Keratinocyte (primary cell): ENCODE data around the gene KLF3. TPM values are rescaled to one million over a fixed set of nuclear protein-coding genes. Genes with fewer than 3 reads are reported as not detected.
A peak's percentile ranks its signal among the peaks of the same experiment; 100 is the strongest.

Experiments used
- DNase-seq: peaks from one replicate; pipeline ENCODE4 v3.0.0-alpha.2; 2011; ENCODE audit warnings: low read depth, missing footprints, low spot score
- FAIRE-seq: peaks from 2 replicates; lab custom pipeline; 2011; peaks lifted over from hg19 to GRCh38; lab: Jason Lieb, UNC
- H2AFZ ChIP-seq: 2 replicates; pipeline ENCODE4 v1.6.0; 2012; ENCODE audit warnings: low read length, control low read depth, inconsistent platforms; ENCODE audit not compliant: control insufficient read depth
- H3K27ac ChIP-seq: 2 replicates; pipeline ENCODE4 v1.5.1; 2011; ENCODE audit warnings: low read length; ENCODE audit not compliant: control insufficient read depth, insufficient read depth
- H3K27me3 ChIP-seq: 3 replicates; pipeline ENCODE4 v1.6.0; 2011; ENCODE audit warnings: low read length; ENCODE audit not compliant: control insufficient read depth, insufficient read depth; ENCODE audit errors: extremely low read depth
- H3K36me3 ChIP-seq, 2 experiments: 2 replicates in 1 of 2; 3 replicates in 1 of 2; pipeline ENCODE4 v1.5.1; 2011; ENCODE audit warnings: low read length in 2 of 2, mild to moderate bottlenecking in 1 of 2; ENCODE audit not compliant: control insufficient read depth in 2 of 2, insufficient read depth in 2 of 2; ENCODE audit errors: extremely low read depth in 1 of 2
- H3K4me1 ChIP-seq: 3 replicates; pipeline ENCODE4 v1.5.1; 2011; ENCODE audit warnings: low read length; ENCODE audit not compliant: control insufficient read depth, insufficient read depth; ENCODE audit errors: extremely low read depth
- H3K4me2 ChIP-seq: 3 replicates; pipeline ENCODE4 v1.6.0; 2011; ENCODE audit warnings: low read depth, low read length; ENCODE audit not compliant: control insufficient read depth, insufficient read depth; ENCODE audit errors: extremely low read depth
- H3K4me3 ChIP-seq, 3 experiments: fragments of 200-600 bp in 1 of 3; sonication (generic) in 1 of 3; 2 replicates in 2 of 3; 3 replicates in 1 of 3; pipeline ENCODE4 v1.5.1; 2011 to 2016; ENCODE audit warnings: low read length in 3 of 3, mild to moderate bottlenecking in 3 of 3, control low read depth in 2 of 3, inconsistent platforms in 1 of 3, low read depth in 1 of 3, mixed read lengths in 1 of 3, mixed run types in 1 of 3, moderate library complexity in 1 of 3; ENCODE audit not compliant: control insufficient read depth in 2 of 3, insufficient read depth in 2 of 3; ENCODE audit errors: extremely low read depth in 1 of 3
- H3K79me2 ChIP-seq: 2 replicates; pipeline ENCODE4 v1.6.0; 2012; ENCODE audit warnings: low read length; ENCODE audit not compliant: control insufficient read depth, insufficient read depth
- H3K9ac ChIP-seq: 3 replicates; pipeline ENCODE4 v1.6.0; 2011; ENCODE audit warnings: low read length; ENCODE audit not compliant: control insufficient read depth, insufficient read depth; ENCODE audit errors: extremely low read depth
- H3K9me1 ChIP-seq: 3 replicates; pipeline ENCODE4 v1.6.0; 2011; ENCODE audit warnings: low read length; ENCODE audit not compliant: control insufficient read depth, insufficient read depth; ENCODE audit errors: extremely low read depth
- H3K9me3 ChIP-seq: 2 replicates; pipeline ENCODE4 v1.5.1; 2012; ENCODE audit warnings: low read depth, low read length; ENCODE audit not compliant: control insufficient read depth
- H4K20me1 ChIP-seq: 3 replicates; pipeline ENCODE4 v1.6.0; 2011; ENCODE audit warnings: low read length; ENCODE audit not compliant: control insufficient read depth, insufficient read depth; ENCODE audit errors: extremely low read depth
- CTCF ChIP-seq, 3 experiments: IDR thresholded peaks in 1 of 3; conservative IDR thresholded peaks in 1 of 3; optimal IDR thresholded peaks in 1 of 3; 2 replicates in 2 of 3; 3 replicates in 1 of 3; pipeline versions ENCODE3 to v1.5.1; 2011; ENCODE audit warnings: low read length in 3 of 3, mild to moderate bottlenecking in 3 of 3, moderate library complexity in 2 of 3, control low read depth in 1 of 3, inconsistent platforms in 1 of 3; ENCODE audit not compliant: insufficient read depth in 2 of 3; ENCODE audit errors: extremely low read depth in 1 of 3
- EZH2 ChIP-seq: IDR thresholded peaks from one replicate; pipeline ENCODE4 v1.6.1; 2012; ENCODE audit warnings: inconsistent platforms, mild to moderate bottlenecking, low read length, moderate library complexity
- dilution Hi-C: fragments of 300-500 bp; cut with MboI; formaldehyde crosslinking; loops from one replicate; pipeline ENCODE4 v1.7.0; 2020; ENCODE audit warnings: low sequenced_read_pairs; ENCODE audit not compliant: extremely low pct_ligation_motif_present
- polyA plus RNA-seq, 5 experiments: library from polyadenylated mRNA; depleted of rRNA in 3 of 5; stranded (reverse) in 3 of 5; stranded (forward) in 1 of 5; unstranded in 1 of 5; fragments of >200 nt; gene quantifications; 1 replicate in 1 of 5; 2 replicates in 3 of 5; 3 replicates in 1 of 5; pipeline versions ENCODE4 v1.2.1 to v1.2.3, GENCODE V29; 2011 to 2012; ENCODE audit warnings: missing spikeins in 2 of 5, low read depth in 1 of 5, low replicate concordance in 1 of 5

The KLF3 gene
- polyA plus RNA-seq, 1 donor (not counting 4 experiments of a cell fraction or from before 2014, with no cell fraction given): 39.9 TPM

DNA sequence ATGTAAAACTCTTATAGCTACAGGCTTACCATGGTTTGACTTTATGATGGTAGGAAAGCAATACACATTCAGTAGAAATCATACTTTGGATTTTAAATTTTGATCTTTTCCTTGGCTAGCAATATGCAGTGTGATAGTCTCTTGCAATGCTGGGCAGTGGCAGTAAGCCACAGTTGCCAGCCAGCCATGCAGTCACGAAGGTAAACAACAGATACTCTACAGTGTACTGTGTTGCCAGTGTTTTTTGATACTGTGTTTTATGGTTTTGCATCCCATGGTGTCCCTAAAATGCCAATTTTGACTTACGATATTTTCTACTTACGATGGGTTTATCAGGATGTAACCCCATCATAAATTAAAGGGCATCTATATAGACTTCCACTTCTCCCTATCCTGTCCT is 24.8 kb upstream of the KLF3 start:
- no peak for DNase-seq
- dilution Hi-C loops: no loop called here
- Histone ChIP-seq H3K9me1 (no peaks in the 10 kb centered on the region), H3K36me3 (no peaks in the 10 kb centered on the region), H3K4me3 (no peak overlapping the region), H3K79me2 (no peaks in the 10 kb centered on the region), H4K20me1 (no peaks in the 10 kb centered on the region), H3K4me1 (peaks cover 7% of the 10 kb centered on the region), H3K27ac (no peak overlapping the region), H2AFZ (no peak overlapping the region), H3K4me2 (no peak overlapping the region), H3K9me3 (no peaks in the 10 kb centered on the region), H3K27me3 (no peaks in the 10 kb centered on the region), H3K9ac (no peak overlapping the region)
- FAIRE-seq: no peak
- TF ChIP-seq CTCF (optimal IDR thresholded peaks at IDR 0.05 in 1 of 3, IDR thresholded peaks at IDR 0.05 in 1 of 3, conservative IDR thresholded peaks at IDR 0.05 in 1 of 3; ENCODE audit: extremely low read depth in 1 of 3, insufficient read depth in 2 of 3, low read length in 3 of 3) (no peak), EZH2 (no peak)

DNA sequence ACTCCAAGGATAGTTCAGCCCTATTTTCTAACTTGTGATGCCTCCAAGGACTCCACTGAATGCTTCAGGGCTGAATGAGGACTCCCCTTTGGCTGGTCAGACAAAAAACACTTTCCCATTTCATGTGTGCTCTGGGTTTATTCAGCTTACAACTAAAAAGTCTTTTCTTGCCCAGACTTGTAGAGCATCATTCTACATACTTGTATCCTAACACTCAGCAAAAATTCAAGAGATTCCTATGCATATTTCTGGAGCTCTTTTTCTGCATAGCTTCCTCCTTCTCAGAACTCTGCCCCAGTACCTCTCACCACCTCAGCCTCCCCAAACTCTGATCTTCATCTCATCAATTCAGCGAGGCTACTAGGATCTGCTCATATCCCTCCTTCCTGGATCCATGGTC is 22.2 kb upstream of the KLF3 start:
- no peaks in the 10 kb centered on the region for H3K9me1 ChIP-seq
- peak overlapping the region; percentile 65 for H3K4me2 ChIP-seq
- dilution Hi-C loops: no loop called here
- peak overlapping the region; percentile 67 for H2AFZ ChIP-seq
- no peak overlapping the region for H3K27ac ChIP-seq
- no peak for DNase-seq
- H3K9me3 ChIP-seq: no peaks in the 10 kb centered on the region
- TF ChIP-seq CTCF (optimal IDR thresholded peaks at IDR 0.05 in 1 of 3, IDR thresholded peaks at IDR 0.05 in 1 of 3, conservative IDR thresholded peaks at IDR 0.05 in 1 of 3; ENCODE audit: extremely low read depth in 1 of 3, insufficient read depth in 2 of 3, low read length in 3 of 3): no peak
- no peak for TF ChIP-seq EZH2
- H4K20me1 ChIP-seq: no peaks in the 10 kb centered on the region
- peak; percentile 91 for FAIRE-seq
- H3K4me3 ChIP-seq: no peak overlapping the region
- no peaks in the 10 kb centered on the region for H3K36me3 ChIP-seq
- H3K79me2 ChIP-seq: no peaks in the 10 kb centered on the region
- peaks cover 7% of the 10 kb centered on the region for H3K4me1 ChIP-seq
- no peaks in the 10 kb centered on the region for H3K27me3 ChIP-seq
- H3K9ac ChIP-seq: no peak overlapping the region
